GM18499 (cell line): ENCODE results near the gene CALN1.
"Not testable (repeated sequence)": the region's sequence is repeated elsewhere in the genome, so short reads cannot be mapped to it uniquely, and the experiment has no call there.

Source experiments
- ATAC-seq: cut with Tn5 transposase; IDR thresholded peaks from one replicate; pipeline ENCODE4 v1.9.1; 2021; ENCODE audit warnings: moderate number of reproducible peaks; ENCODE audit not compliant: insufficient read depth, unreplicated experiment

CALN1 gene

GRCh38 chr7:72411419-72411818, 719 bp downstream of the CALN1 start:
- no peak for ATAC-seq

DNA sequence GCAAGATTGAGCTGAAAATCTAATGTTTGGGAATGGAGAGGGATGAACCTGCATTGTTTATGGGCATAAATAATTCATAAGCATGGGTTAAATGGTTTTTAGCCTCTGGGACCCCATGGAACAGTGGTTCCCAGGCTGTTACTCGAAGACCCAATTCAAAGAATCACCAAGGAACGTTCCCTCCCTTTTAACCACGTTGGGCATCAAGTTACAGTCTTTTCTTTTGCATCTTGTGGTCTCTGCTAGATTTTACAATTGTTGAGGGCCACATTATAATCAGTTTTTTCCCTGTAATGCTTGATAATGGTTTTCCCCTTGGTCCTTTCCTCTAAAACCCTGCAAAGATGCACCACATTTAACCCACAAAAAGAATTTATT, 2.5 kb downstream of the CALN1 start:
- no peak for ATAC-seq

GRCh38 chr7:72408966-72409637, 3.0 kb downstream of the CALN1 start:
- ATAC-seq: no peak

DNA sequence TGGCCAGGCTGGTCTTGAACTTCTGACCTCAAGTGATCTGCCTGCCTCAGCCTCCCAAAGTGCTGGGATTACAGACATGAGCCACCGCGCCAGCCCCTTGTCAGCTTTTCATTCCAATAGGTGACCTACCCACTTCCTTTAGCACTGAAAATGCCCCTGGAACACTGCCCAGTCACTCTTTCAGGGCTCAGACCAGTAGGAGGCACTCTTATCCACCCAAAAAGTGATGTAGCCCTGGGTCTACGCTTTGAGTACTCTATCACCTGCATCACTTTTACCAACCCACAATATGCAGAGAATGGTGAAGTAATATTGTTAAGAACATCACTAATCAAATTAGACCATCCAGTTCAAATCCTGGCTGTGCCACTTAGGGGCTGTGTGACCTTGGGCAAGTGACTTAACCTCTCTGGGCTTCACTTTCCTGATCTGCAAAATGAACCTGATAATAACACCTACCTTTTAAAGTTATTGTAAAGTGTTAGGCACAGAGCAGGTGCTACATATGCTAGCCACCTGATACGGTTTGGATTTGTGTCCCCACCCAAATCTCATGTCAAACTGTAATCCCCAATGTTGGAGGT, 5.2 kb downstream of the CALN1 start:
- no peak for ATAC-seq

DNA sequence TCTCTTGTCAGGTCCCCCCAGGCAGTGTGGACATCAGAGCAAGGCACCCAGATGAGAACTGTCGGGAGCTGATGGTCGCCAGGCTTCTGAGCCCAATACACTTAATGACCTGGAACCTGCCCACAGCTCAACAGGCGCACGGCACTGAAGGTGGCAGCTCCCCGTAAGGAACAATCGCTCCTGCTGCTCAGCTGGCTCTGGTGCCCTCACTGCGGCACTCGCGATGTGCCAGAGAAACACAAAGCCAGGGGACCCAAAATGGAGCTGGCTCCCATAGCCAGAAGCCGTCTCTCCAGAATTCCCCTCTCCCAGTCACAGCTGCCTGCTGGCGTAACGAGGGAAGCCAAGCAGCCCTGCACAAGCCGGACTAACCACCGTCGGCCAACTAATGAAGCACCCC, 6.3 kb downstream of the CALN1 start:
- no peak for ATAC-seq

DNA sequence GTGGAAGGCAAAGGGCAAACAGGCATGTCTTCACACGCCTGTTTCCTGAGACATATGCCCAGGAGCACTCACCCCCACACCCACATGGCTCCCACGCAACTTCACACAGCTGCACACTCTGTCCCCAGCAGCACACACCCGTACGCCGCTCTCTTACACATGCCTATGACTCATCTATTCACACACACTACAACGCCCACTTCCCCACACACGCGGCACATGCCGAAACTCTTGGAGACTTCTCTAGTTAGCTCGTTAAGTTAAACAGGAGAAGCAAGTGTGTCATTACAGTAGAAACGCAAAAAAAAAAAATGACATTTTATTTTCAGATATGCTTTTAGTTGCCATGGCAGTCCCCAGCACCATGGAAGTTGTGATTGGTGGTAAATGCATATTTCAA, 6.7 kb downstream of the CALN1 start:
- ATAC-seq: no peak

DNA sequence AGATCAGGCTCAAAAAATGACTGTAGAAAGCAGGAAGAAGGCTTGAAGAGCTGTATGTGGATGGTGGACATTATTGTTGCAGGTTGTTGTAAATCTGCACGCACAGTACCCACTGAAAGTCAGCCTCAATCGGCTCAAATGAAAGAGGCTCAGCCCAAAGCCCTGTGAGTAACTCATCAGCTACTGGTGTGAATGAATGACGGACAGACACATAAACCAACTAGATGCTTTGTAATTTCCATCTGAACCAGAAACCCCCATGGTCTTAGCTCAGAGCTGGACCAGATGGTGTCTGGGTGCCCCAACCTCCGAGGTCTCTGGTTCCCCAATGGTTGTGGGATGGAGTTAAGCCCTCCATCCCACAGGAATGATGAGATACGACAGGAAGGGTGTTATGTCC, 7.4 kb downstream of the CALN1 start:
- no peak for ATAC-seq

GRCh38 chr7:72403458-72404076, 8.6 kb downstream of the CALN1 start:
- no peak for ATAC-seq

- ATAC-seq: no peak
Measured at GRCh38 chr7:72394016-72394415, 18.1 kb downstream of the CALN1 start.

GRCh38 chr7:72391821-72392377, 20.2 kb downstream of the CALN1 start:
- ATAC-seq: no peak

GRCh38 chr7:72386118-72386517, 26.0 kb downstream of the CALN1 start:
- no peak for ATAC-seq

DNA sequence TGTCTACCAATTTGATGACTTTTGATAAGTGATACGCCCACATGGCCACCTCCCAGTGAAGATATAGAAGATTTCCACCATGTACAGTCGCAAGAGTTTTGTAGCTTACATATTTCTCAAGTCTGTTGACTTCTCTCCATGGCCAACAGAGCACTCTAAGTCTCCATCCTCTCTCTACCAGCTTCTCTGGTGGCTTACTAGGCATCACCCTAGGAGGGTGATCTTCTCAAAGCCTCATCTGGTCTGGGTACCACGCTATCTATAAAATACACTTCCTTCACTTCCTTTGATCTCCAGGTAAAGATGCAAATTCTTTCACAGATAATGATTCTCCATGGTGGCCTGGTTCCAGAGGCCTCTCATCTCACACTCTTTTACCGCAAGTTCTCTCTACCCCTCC, 49.9 kb downstream of the CALN1 start:
- ATAC-seq: no peak

DNA sequence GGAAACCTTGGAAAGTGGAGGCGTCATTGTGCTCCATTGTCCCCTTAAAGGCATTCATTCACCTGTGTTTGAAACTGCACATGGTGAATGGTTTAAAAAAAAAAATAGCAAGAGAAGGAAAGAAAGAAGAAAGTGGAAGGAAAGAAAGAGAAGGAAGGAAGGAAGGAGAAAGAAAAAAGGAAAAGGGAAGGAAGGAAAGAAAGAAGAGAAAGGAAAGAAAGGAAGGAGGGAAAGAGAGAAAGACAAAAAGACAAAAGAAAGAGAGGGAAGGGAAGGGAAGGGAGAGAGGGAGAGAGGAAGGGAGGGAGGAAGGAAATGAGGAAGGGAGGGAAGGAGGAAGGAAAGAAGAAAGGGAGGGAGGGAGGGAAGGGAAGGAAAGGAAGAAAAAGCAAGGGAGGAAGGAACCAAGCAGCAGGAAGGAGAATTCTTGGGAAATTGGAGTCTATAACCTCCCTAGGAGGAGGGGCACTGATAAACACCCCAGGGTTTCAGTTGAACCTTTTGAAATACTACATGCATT, 66.9 kb downstream of the CALN1 start:
- no peak for ATAC-seq

DNA sequence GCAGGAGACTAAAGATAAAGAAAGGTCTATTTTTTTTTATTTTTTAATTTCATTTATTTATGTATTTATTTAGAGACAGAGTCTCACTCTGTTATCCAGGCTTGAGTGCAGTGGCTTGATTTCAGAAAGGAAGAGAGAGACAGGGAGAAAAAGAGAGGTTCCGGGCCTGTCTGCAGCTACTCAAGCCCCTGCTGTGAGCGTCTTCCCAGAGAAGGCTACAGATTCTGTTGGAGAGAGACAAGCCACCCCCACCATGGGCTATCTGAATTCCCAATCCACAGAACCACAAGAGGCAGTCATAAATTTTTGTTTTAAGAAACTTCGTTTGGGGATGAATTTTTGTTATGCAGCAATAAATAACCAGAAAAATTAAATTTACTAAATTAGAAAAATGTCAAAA, 68.1 kb downstream of the CALN1 start:
- ATAC-seq: no peak

GRCh38 chr7:72343354-72343753, 68.8 kb downstream of the CALN1 start:
- ATAC-seq: not testable (repeated sequence)

- no peak for ATAC-seq
Measured at GRCh38 chr7:72337390-72338167, 74.6 kb downstream of the CALN1 start.

GRCh38 chr7:72336632-72337389, 75.3 kb downstream of the CALN1 start:
- no peak for ATAC-seq

DNA sequence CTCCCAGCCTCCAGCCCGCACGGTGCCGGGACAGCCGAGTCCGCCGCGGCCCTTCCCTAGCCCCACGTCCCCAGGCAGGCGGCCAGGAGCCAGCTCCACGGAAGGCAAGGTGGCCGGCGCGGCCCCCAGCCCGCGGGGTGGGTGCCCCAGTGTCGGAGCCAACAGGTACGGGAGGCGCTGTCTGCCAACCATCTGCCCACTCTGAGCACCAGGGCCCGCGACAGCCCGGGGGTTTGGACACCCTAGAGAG, 75.8 kb downstream of the CALN1 start:
- no peak for ATAC-seq

DNA sequence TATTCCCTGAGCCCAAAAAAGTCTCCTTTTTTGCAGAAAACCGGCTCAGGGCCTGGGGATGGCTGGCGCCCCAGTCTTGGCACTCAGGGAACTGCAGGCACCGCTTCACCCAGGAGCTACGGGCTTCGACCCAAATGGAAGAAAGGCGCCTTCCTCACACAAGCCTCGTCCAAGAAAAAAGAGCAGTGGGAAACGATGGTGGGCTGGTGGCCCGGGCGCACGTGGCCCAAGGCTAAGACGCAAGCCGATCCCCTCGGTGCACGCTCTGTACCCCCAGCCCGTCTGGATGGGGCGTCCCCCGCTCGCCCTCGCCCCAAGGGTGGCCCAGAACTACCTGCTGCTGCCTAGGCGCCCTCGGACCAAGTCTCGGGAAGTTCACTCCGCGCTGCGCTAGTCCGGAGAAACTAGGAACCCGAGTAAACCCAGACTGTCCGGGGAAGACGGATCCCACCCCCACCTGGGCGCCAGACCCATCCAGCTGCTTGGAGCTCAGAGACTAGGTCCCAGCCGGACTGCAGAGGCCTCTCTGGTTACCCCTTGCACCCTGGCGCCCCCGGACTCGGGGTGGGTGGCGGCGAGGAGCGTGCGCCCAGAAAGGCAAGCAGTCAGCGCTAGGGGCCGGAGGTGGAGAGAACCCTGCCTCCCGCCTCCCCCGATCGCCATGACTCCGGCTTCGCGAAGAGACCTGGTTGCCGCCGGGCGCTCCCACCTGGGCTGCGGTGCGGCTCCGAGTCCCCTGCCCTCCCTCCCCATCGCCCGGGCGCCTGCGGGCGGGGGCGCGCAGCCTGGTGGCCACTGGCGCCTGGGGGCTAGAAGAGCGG, 76.4 kb downstream of the CALN1 start:
- no peak for ATAC-seq
